ENCODE measurements around the gene TAF1A.
"Not testable (repeated sequence)": the region's sequence is repeated elsewhere in the genome, so short reads cannot be mapped to it uniquely, and the experiment has no call there.

TAF1A gene

GRCh38 chr1:222589462-222590302, at the start of gene TAF1A:
Gene TAF1A, minus strand, starts transcription at chr1:222589933.
- DNase-seq (ENCODE audit: low spot score) = peak; percentile 93

DNA sequence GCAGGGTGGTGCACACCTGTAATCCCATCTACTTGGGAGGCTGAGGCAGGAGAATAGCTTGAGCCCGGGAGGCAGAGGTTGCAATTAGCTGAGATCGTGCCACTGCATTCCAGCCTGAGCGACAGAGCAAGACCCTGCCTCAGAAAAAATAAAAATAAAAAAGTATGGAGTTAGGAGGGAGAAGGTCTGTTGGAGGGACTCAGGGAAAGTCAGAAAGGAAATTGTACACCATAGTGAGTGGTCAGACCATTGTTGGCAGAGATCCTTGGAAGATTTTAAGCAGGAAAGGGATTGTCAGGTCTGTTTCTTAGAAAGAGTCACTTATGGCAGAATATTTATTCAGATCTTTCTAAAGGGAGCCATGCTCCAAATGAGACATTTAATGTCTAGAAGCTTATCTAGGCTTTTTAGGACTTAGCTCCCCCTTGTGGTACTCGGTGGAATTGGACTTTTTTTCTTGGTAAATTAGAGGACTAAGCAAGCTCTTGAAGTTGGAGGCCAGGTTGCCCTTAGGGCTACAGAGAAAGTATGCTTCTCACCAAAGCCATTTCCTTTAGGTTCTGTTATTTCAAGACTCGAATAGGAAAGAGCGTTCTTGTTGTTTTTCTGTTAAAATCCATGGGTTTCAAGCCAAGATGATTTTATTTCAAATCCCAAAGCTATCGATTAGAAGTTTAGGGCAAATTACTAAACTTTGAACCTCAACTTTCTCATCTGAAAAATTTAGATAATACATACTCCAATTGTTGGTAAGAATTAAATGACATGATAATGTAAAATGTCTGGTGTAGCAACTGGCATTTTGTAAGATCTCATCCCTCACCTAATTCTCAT, 44.7 kb upstream of the TAF1A start:
- no peak for DNase-seq (ENCODE audit: low spot score)

GRCh38 chr1:222632749-222633148, 43.0 kb upstream of the TAF1A start:
- no peak for DNase-seq (ENCODE audit: low spot score)

DNA sequence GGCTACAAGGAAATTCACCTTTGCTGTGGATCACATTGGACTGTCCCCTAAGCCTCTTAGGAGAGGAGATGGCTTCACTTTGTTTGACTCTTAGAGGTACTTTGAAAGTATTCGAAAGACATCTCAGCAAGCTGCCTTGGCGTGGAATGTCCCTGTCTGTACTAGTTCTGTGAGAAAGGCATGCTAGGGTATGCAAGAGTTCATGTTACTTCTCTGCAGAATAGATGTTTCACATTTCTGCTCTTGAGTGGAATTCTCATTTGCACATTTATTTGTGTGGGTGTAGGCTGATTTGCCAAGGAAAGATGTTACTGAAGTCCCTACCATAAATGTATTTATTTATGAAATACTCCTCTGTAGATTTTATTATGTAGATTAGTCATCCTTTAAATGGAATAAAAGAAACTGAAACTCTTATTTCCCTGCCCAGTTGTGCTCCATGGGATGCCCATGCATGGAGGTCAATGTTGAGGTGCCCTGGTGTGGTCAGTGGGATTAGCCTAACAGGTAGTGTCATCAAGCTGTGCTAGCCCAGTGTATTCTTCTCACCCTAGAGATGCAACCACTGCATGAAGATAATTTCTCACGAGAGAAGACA, 42.0 kb upstream of the TAF1A start:
- no peak for DNase-seq (ENCODE audit: low spot score)

GRCh38 chr1:222629921-222630535, 40.3 kb upstream of the TAF1A start:
- DNase-seq (ENCODE audit: low spot score) = no peak

DNA sequence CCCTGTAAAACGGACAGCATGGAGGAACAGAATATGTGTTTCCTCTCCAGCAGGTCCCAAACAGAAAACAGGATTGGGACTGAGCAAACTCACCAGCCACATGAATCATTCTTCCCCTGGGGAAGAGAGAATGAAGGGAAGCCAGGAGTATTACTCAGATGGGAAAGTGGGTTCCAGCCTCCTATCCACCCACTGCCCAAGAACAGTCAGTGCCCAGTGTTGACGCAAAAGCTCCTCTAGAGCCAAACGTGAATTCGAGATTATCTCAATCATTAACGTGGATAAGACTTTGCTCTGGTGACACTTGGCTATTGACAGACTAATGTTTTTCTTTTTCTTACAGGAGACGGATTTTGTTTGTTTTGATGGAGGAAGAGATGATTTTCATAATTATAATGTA, 37.5 kb upstream of the TAF1A start:
- no peak for DNase-seq (ENCODE audit: low spot score)

GRCh38 chr1:222624214-222624613, 34.5 kb upstream of the TAF1A start:
- no peak for DNase-seq (ENCODE audit: low spot score)

DNA sequence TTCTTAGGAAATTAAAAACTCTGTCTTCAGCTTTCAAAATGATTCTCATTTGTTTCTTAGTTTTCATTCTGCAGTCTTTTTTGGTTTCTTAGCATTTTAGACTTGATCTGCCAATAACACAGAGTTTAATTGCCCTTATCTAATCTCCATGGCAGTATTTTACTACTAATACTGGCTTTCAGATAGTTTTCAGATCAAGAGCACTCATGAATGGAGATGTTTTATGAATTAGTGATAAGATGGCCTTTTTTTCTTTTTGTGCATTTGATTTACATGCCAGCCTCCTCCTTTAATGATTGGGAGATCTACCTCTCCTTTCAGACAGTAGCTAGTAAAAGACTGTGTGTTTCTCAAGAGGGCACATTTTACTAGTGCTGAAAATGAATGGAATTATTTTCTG, 33.7 kb upstream of the TAF1A start:
- DNase-seq (ENCODE audit: low spot score) = no peak

- no peak for DNase-seq (ENCODE audit: low spot score)
Observed at GRCh38 chr1:222622765-222623164, 33.0 kb upstream of the TAF1A start.

GRCh38 chr1:222620566-222620965, 30.8 kb upstream of the TAF1A start:
- DNase-seq (ENCODE audit: low spot score) = no peak

- no peak for DNase-seq (ENCODE audit: low spot score)
Observed at GRCh38 chr1:222618880-222619596, 29.3 kb upstream of the TAF1A start.

- peak; percentile 69 for DNase-seq (ENCODE audit: low spot score)
Observed at GRCh38 chr1:222618001-222618879, 28.5 kb upstream of the TAF1A start, which contains the start of gene MIA3. Gene MIA3, plus strand, starts transcription at chr1:222618097. Its CDS starts 14 bp downstream, at chr1:222618111.

- DNase-seq (ENCODE audit: low spot score) = peak; percentile 94
Observed at GRCh38 chr1:222617367-222617951, 27.7 kb upstream of the TAF1A start.

DNA sequence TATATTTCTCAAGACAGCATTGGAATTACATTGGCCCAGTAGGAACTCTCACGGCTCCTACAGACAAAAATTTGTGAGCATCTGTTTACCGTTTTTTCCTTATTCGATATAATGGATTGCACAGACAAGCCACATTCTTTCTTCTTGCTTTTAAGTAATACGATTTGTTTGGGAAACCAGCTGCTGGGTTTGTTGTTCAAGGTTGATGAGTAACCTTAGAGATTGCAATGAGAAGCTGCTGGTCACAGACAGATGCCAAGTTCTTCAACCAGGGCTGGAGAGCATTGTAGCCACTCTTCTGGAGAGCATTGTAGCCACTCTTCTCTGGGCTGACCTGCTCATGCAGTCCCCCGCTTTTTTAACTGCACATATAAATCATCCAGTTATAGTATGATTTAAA, 26.8 kb upstream of the TAF1A start:
- DNase-seq (ENCODE audit: low spot score) = no peak

- DNase-seq (ENCODE audit: low spot score) = no peak
Observed at GRCh38 chr1:222613627-222614026, 23.9 kb upstream of the TAF1A start.

DNA sequence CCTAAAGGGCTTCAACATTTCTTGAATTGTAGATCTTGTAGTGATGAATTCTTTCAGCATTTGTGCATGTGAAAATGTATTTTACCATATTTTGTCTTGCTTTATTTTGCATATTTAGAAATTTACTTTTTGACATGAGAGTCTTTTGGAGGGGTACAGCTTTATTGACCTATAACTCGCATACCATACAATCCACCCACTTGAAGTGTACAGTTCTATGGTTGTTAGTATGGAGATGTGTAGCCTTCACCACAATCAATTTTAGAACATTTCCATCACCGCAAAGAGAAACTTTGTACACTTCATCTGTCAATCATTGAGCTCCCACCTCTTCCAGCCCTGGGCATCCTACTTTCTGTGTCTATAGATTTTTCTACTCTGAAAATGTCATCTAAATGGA, 21.0 kb upstream of the TAF1A start:
- DNase-seq (ENCODE audit: low spot score) = no peak

GRCh38 chr1:222609111-222609510, 19.4 kb upstream of the TAF1A start:
- DNase-seq (ENCODE audit: low spot score) = not testable (repeated sequence)

- DNase-seq (ENCODE audit: low spot score) = no peak
Observed at GRCh38 chr1:222606757-222607156, 17.0 kb upstream of the TAF1A start.

DNA sequence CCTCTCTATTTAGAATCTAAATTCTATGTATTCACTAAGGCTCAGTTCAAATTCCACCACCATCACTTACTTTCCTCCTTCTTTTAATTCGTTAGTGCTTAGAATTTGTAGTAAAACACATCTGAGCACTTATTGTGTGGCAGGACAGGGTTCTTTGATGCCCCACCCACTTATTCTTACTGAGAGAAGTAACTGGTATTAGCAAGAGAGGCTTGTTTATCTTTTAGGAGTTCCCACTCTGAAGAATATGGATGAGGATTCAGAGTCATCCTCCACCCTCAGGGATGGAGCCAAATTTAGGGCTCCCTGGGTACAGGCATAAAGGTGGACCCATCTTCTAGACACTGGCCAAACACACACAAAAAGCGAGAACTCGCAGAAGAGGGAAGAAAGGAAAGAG, 11.5 kb upstream of the TAF1A start:
- DNase-seq (ENCODE audit: low spot score) = no peak

GRCh38 chr1:222600281-222600680, 10.5 kb upstream of the TAF1A start:
- DNase-seq (ENCODE audit: low spot score) = no peak
